Measurements from ENCODE around the gene TRERF1.

DNA sequence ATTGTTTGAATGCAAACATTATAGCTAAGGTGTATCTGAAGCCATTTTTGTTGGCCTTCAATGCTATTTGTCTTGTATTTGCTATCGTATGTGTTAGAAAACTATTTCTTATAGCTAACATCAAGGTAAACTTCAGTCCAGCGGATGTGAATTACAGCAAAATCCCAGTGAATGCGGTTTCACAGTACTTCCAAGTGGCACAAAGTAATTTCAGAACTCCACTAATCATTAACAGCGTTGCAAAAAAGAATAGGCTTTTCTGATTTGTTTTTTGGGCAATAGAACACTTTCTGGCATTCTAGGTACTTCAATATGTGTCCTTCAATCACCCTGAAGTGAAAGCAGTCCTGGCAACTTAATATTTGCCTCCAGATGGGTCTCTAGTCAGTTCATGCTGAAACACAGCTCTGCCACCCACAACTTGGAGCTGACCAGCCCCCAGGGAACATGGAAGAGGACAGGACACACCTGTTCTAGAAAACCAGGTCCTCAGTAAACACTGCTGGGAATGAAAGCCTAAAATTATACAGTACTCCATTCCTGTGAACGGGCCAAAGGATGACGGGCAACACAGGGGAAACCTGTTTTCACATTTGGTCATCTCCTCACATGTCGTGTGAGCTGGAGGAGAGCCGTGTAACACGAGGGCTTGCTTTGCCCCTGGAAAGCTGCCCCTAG is 224.4 kb downstream of the TRERF1 start:
- TF ChIP-seq, protein P1, sequence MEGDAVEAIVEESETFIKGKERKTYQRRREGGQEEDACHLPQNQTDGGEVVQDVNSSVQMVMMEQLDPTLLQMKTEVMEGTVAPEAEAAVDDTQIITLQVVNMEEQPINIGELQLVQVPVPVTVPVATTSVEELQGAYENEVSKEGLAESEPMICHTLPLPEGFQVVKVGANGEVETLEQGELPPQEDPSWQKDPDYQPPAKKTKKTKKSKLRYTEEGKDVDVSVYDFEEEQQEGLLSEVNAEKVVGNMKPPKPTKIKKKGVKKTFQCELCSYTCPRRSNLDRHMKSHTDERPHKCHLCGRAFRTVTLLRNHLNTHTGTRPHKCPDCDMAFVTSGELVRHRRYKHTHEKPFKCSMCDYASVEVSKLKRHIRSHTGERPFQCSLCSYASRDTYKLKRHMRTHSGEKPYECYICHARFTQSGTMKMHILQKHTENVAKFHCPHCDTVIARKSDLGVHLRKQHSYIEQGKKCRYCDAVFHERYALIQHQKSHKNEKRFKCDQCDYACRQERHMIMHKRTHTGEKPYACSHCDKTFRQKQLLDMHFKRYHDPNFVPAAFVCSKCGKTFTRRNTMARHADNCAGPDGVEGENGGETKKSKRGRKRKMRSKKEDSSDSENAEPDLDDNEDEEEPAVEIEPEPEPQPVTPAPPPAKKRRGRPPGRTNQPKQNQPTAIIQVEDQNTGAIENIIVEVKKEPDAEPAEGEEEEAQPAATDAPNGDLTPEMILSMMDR (IDR thresholded peaks at IDR 0.05), result no peak
- TF ChIP-seq EZH2 (IDR thresholded peaks at IDR 0.05), result no peak
